Trophoblast cell (in vitro differentiated cells and primary cell): ENCODE data around the gene FRMD4A.

ENCODE experiments used
- DNase-seq, 2 donors: peaks; one replicate each; pipeline ENCODE4 v3.0.0-alpha.2; 2016
- H2AFZ ChIP-seq: 2 replicates; pipeline ENCODE4 v1.6.1; 2013; ENCODE audit warnings: low read length, moderate library complexity, mild to moderate bottlenecking; ENCODE audit not compliant: insufficient read depth, poor library complexity
- H2AK5ac ChIP-seq: 2 replicates; pipeline ENCODE4 v1.6.1; 2013; ENCODE audit warnings: mild to moderate bottlenecking, low read length
- H2BK120ac ChIP-seq: 2 replicates; pipeline ENCODE4 v1.6.1; 2013; ENCODE audit warnings: low read length, mild to moderate bottlenecking, moderate library complexity; ENCODE audit not compliant: insufficient read depth, poor library complexity
- H2BK12ac ChIP-seq: 2 replicates; pipeline ENCODE4 v1.6.1; 2013; ENCODE audit warnings: mild to moderate bottlenecking, low read length, moderate library complexity
- H2BK5ac ChIP-seq: 2 replicates; pipeline ENCODE4 v1.6.1; 2013; ENCODE audit warnings: low read length, low read depth, moderate library complexity, mild to moderate bottlenecking; ENCODE audit not compliant: poor library complexity
- H3K14ac ChIP-seq: 2 replicates; pipeline ENCODE4 v1.6.1; 2013; ENCODE audit warnings: mild to moderate bottlenecking, low read length
- H3K18ac ChIP-seq: 2 replicates; pipeline ENCODE4 v1.6.1; 2013; ENCODE audit warnings: mild to moderate bottlenecking, low read length
- H3K23ac ChIP-seq: 2 replicates; pipeline ENCODE4 v1.6.1; 2013; ENCODE audit warnings: low read length
- H3K27ac ChIP-seq: 2 replicates; pipeline ENCODE4 v1.5.1; 2013; ENCODE audit warnings: low read depth, mild to moderate bottlenecking, inconsistent platforms, low read length, moderate library complexity
- H3K27me3 ChIP-seq: 2 replicates; pipeline ENCODE4 v1.6.1; 2013; ENCODE audit warnings: inconsistent platforms, mild to moderate bottlenecking, low read length, moderate library complexity; ENCODE audit not compliant: insufficient read depth
- H3K36me3 ChIP-seq, 2 experiments: 1 replicate in 1 of 2; 2 replicates in 1 of 2; pipeline ENCODE4 v1.6.1; 2013; ENCODE audit warnings: low read length in 2 of 2, mild to moderate bottlenecking in 2 of 2, moderate library complexity in 1 of 2; ENCODE audit not compliant: insufficient read depth in 2 of 2, control insufficient read depth in 1 of 2
- H3K4ac ChIP-seq: 2 replicates; pipeline ENCODE4 v1.6.1; 2013; ENCODE audit warnings: low read depth, mild to moderate bottlenecking, low read length, moderate library complexity
- H3K4me1 ChIP-seq, 2 experiments: 1 replicate in 1 of 2; 2 replicates in 1 of 2; pipeline ENCODE4 v1.6.1; 2013; ENCODE audit warnings: low read length in 2 of 2, mild to moderate bottlenecking in 2 of 2, moderate library complexity in 1 of 2; ENCODE audit not compliant: insufficient read depth in 2 of 2, control insufficient read depth in 1 of 2
- H3K4me2 ChIP-seq: 2 replicates; pipeline ENCODE4 v1.6.1; 2013; ENCODE audit warnings: inconsistent platforms, mild to moderate bottlenecking, low read length, moderate library complexity
- H3K4me3 ChIP-seq: 2 replicates; pipeline ENCODE4 v1.5.1; 2013; ENCODE audit warnings: mild to moderate bottlenecking, low read depth, low read length, inconsistent platforms
- H3K79me1 ChIP-seq: one replicate; pipeline ENCODE4 v1.6.1; 2013; ENCODE audit warnings: low read length
- H3K79me2 ChIP-seq: 2 replicates; pipeline ENCODE4 v1.6.1; 2013; ENCODE audit warnings: low read length, mild to moderate bottlenecking; ENCODE audit not compliant: control insufficient read depth, insufficient read depth, poor library complexity
- H3K9ac ChIP-seq: 2 replicates; pipeline ENCODE4 v1.6.1; 2013; ENCODE audit warnings: mild to moderate bottlenecking, low read length
- H3K9me3 ChIP-seq: 2 replicates; pipeline ENCODE4 v1.6.1; 2013; ENCODE audit warnings: low read depth, mild to moderate bottlenecking, control low read depth, inconsistent platforms, low read length; ENCODE audit not compliant: insufficient read depth
- H4K12ac ChIP-seq: 2 replicates; pipeline ENCODE4 v1.6.1; 2013; ENCODE audit warnings: low read depth, mild to moderate bottlenecking, low read length, moderate library complexity
- H4K8ac ChIP-seq: 2 replicates; pipeline ENCODE4 v1.6.1; 2013; ENCODE audit warnings: low read depth, mild to moderate bottlenecking, low read length, moderate library complexity
- H4K91ac ChIP-seq: one replicate; pipeline ENCODE4 v1.6.1; 2013; ENCODE audit warnings: low read depth, mild to moderate bottlenecking, low read length, moderate library complexity
- WGBS: extraction: QIAGEN DNeasy Blood & Tissue Kit; methylation state at CpG from one replicate; pipeline ENCODE4 v1.1.7; 2013; ENCODE audit warnings: missing lambda C conversion rate; ENCODE audit not compliant: insufficient read length, insufficient coverage; ENCODE audit errors: extremely low coverage; 5-methylcytosine and 5-hydroxymethylcytosine counted together

The FRMD4A gene

GRCh38 chr10:14369906-14370305, 39.2 kb upstream of the FRMD4A start:
- H3K27me3 ChIP-seq: no peaks in the 10 kb centered on the region
- DNase-seq: no peak
- H3K36me3 ChIP-seq: no peaks in the 10 kb centered on the region
- H4K91ac ChIP-seq: no peak overlapping the region
- no peak overlapping the region for H3K14ac ChIP-seq
- no peak overlapping the region for H3K9ac ChIP-seq
- no peak overlapping the region for H2AK5ac ChIP-seq
- no peak overlapping the region for H2AFZ ChIP-seq
- no peak overlapping the region for H2BK5ac ChIP-seq
- H3K79me2 ChIP-seq: no peaks in the 10 kb centered on the region
- no peak overlapping the region for H3K23ac ChIP-seq
- no peak overlapping the region for H4K12ac ChIP-seq
- no peaks in the 10 kb centered on the region for H3K79me1 ChIP-seq
- no peak overlapping the region for H3K4ac ChIP-seq
- no peak overlapping the region for H2BK12ac ChIP-seq
- no peak overlapping the region for H4K8ac ChIP-seq
- H2BK120ac ChIP-seq: no peak overlapping the region
- no peak overlapping the region for H3K27ac ChIP-seq
- no peaks in the 10 kb centered on the region for H3K9me3 ChIP-seq
- H3K4me1 ChIP-seq: no peaks in the 10 kb centered on the region
- H3K4me3 ChIP-seq: no peak overlapping the region
- no peak overlapping the region for H3K4me2 ChIP-seq
- H3K18ac ChIP-seq: no peak overlapping the region

GRCh38 chr10:14366760-14367159, 36.0 kb upstream of the FRMD4A start:
- Histone ChIP-seq H3K4ac (no peak overlapping the region), H3K79me2 (no peaks in the 10 kb centered on the region), H3K9me3 (no peaks in the 10 kb centered on the region), H3K36me3 (no peaks in the 10 kb centered on the region), H4K8ac (no peak overlapping the region), H2BK12ac (no peak overlapping the region), H3K9ac (no peak overlapping the region), H3K4me2 (no peak overlapping the region), H2AFZ (no peak overlapping the region), H3K23ac (no peak overlapping the region), H4K12ac (no peak overlapping the region), H2AK5ac (no peak overlapping the region), H2BK5ac (no peak overlapping the region), H4K91ac (no peak overlapping the region), H3K14ac (no peak overlapping the region), H2BK120ac (no peak overlapping the region), H3K4me3 (no peak overlapping the region), H3K4me1 (no peaks in the 10 kb centered on the region), H3K27ac (no peak overlapping the region), H3K18ac (no peak overlapping the region), H3K79me1 (no peaks in the 10 kb centered on the region), H3K27me3 (no peaks in the 10 kb centered on the region)
- WGBS: no CpG with 5 or more reads among the region's 1 CpG
- DNase-seq: no peak

- Histone ChIP-seq H3K79me2 (no peaks in the 10 kb centered on the region), H3K27me3 (no peaks in the 10 kb centered on the region), H3K18ac (no peak overlapping the region), H3K4me3 (no peak overlapping the region), H3K27ac (no peak overlapping the region), H3K79me1 (no peaks in the 10 kb centered on the region), H2AFZ (no peak overlapping the region), H3K4ac (no peak overlapping the region), H4K12ac (no peak overlapping the region), H4K8ac (no peak overlapping the region), H2AK5ac (no peak overlapping the region), H3K9ac (no peak overlapping the region), H3K4me1 (no peaks in the 10 kb centered on the region), H3K14ac (no peak overlapping the region), H3K36me3 (no peaks in the 10 kb centered on the region), H2BK12ac (no peak overlapping the region), H3K9me3 (no peaks in the 10 kb centered on the region), H2BK120ac (no peak overlapping the region), H2BK5ac (no peak overlapping the region), H3K23ac (no peak overlapping the region), H4K91ac (no peak overlapping the region), H3K4me2 (no peak overlapping the region)
- no peak for DNase-seq
- no CpG with 5 or more reads among the region's 6 CpGs for WGBS
Observed at GRCh38 chr10:14365266-14365665, 34.5 kb upstream of the FRMD4A start.

GRCh38 chr10:14362104-14362503, 31.4 kb upstream of the FRMD4A start:
- no peak overlapping the region for H2BK12ac ChIP-seq

GRCh38 chr10:14360961-14361360, 30.2 kb upstream of the FRMD4A start:
- no peaks in the 10 kb centered on the region for H3K79me1 ChIP-seq
- H3K23ac ChIP-seq: no peak overlapping the region
- no peaks in the 10 kb centered on the region for H3K27me3 ChIP-seq
- H4K8ac ChIP-seq: no peak overlapping the region
- H3K27ac ChIP-seq: no peak overlapping the region
- no peak overlapping the region for H3K4me3 ChIP-seq
- no CpG with 5 or more reads among the region's 1 CpG for WGBS
- H2BK120ac ChIP-seq: no peak overlapping the region
- no peak overlapping the region for H3K9ac ChIP-seq
- no peaks in the 10 kb centered on the region for H3K79me2 ChIP-seq
- no peak for DNase-seq
- H2BK5ac ChIP-seq: no peak overlapping the region
- no peak overlapping the region for H3K18ac ChIP-seq
- no peak overlapping the region for H3K4me2 ChIP-seq
- no peak overlapping the region for H3K14ac ChIP-seq
- H3K9me3 ChIP-seq: no peaks in the 10 kb centered on the region
- H3K4me1 ChIP-seq: no peaks in the 10 kb centered on the region
- H4K91ac ChIP-seq: no peak overlapping the region
- no peak overlapping the region for H3K4ac ChIP-seq
- no peaks in the 10 kb centered on the region for H3K36me3 ChIP-seq
- no peak overlapping the region for H2BK12ac ChIP-seq
- no peak overlapping the region for H2AK5ac ChIP-seq
- no peak overlapping the region for H4K12ac ChIP-seq
- H2AFZ ChIP-seq: no peak overlapping the region

More at GRCh38 chr10:14362104-14362503, 31.4 kb upstream of the FRMD4A start:
- Histone ChIP-seq H3K4me2 (no peak overlapping the region), H3K79me2 (no peaks in the 10 kb centered on the region), H3K79me1 (no peaks in the 10 kb centered on the region), H2AFZ (no peak overlapping the region), H3K18ac (no peak overlapping the region), H3K27ac (no peak overlapping the region), H3K9ac (no peak overlapping the region), H4K12ac (no peak overlapping the region), H3K27me3 (no peaks in the 10 kb centered on the region), H3K23ac (no peak overlapping the region), H3K4me1 (no peaks in the 10 kb centered on the region), H3K14ac (no peak overlapping the region), H3K9me3 (no peaks in the 10 kb centered on the region), H2BK5ac (no peak overlapping the region), H3K4me3 (no peak overlapping the region), H4K8ac (no peak overlapping the region), H3K4ac (no peak overlapping the region), H2BK120ac (no peak overlapping the region), H3K36me3 (no peaks in the 10 kb centered on the region), H4K91ac (no peak overlapping the region), H2AK5ac (no peak overlapping the region)
- DNase-seq: no peak
